ENCODE measurements around the gene PDCD10. TPM values are rescaled to one million over a fixed set of nuclear protein-coding genes. Genes with fewer than 3 reads are reported as not detected.

Gene PDCD10
- total and polyA plus RNA-seq, 2 donors (not counting 3 experiments of a cell fraction or from before 2014, with no cell fraction given): 21.3 to 47.8 TPM

DNA sequence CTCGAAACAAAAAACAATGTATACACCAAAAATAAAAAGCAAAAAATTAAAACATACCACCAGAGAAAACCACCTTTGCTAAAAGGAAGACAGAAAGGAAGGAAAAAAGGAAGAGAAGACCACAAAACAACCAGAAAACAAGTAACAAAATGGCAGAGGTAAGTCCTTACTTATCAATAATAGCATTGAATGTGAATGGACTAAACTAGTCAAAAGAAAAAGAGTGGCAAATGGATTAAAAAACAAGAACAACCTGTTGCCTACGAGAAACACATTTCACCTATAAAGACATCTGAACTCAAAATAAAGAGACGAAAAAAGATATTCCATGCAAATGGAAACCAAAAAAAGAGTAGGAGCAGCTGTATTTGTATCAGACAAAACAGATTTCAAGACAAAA lies 22.2 kb downstream of the PDCD10 start:
- Histone ChIP-seq H3K9ac (replicated peaks; ENCODE audit: extremely low read depth, insufficient read depth, low read length) (no peak overlapping the region), H2AFZ (ENCODE audit: low read depth, low read length) (no peak overlapping the region), H3K4me3 (replicated peaks in 1 of 3; ENCODE audit: insufficient read depth in 1 of 3, low read depth in 1 of 3, low read length in 3 of 3) (no peak overlapping the region), H3K9me3 (replicated peaks; ENCODE audit: control insufficient read depth, insufficient read depth, low read length) (no peaks in the 10 kb centered on the region), H3K27me3 (ENCODE audit: control insufficient read depth in 2 of 2, insufficient read depth in 2 of 2, low read length in 2 of 2) (no peaks in the 10 kb centered on the region), H4K20me1 (replicated peaks; ENCODE audit: control insufficient read depth, extremely low read depth, insufficient read depth, low read length) (no peaks in the 10 kb centered on the region), H3K79me2 (ENCODE audit: control insufficient read depth, insufficient read depth, low read length) (peaks cover 60% of the 10 kb centered on the region), H3K27ac (ENCODE audit: insufficient read depth, low read depth, low read length) (no peak overlapping the region), H3K36me3 (ENCODE audit: control insufficient read depth in 2 of 2, extremely low read depth in 1 of 2, insufficient read depth in 2 of 2, low read length in 2 of 2) (peaks cover 0 to 3% of the 10 kb centered on the region in 2 experiments), H3K9me1 (replicated peaks; ENCODE audit: control insufficient read depth, extremely low read depth, insufficient read depth, low read length) (no peaks in the 10 kb centered on the region), H3K4me2 (ENCODE audit: insufficient read depth, low read length) (no peak overlapping the region), H3K4me1 (ENCODE audit: control insufficient read depth, extremely low read depth, insufficient read depth, low read length) (no peaks in the 10 kb centered on the region)
- no peak for FAIRE-seq
- POLR2A ChIA-PET: no interaction called here
- TF ChIP-seq, protein P1, sequence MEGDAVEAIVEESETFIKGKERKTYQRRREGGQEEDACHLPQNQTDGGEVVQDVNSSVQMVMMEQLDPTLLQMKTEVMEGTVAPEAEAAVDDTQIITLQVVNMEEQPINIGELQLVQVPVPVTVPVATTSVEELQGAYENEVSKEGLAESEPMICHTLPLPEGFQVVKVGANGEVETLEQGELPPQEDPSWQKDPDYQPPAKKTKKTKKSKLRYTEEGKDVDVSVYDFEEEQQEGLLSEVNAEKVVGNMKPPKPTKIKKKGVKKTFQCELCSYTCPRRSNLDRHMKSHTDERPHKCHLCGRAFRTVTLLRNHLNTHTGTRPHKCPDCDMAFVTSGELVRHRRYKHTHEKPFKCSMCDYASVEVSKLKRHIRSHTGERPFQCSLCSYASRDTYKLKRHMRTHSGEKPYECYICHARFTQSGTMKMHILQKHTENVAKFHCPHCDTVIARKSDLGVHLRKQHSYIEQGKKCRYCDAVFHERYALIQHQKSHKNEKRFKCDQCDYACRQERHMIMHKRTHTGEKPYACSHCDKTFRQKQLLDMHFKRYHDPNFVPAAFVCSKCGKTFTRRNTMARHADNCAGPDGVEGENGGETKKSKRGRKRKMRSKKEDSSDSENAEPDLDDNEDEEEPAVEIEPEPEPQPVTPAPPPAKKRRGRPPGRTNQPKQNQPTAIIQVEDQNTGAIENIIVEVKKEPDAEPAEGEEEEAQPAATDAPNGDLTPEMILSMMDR (IDR thresholded peaks at IDR 0.05; ENCODE audit: extremely low read depth in 1 of 2, insufficient read depth in 1 of 2, low read depth in 1 of 2, low read length in 2 of 2): no peak
- no peak for TF ChIP-seq JUN (IDR thresholded peaks at IDR 0.05; ENCODE audit: borderline replicate concordance, insufficient read depth, insufficient read length, low read depth)
- no peak for TF ChIP-seq MYC (IDR thresholded peaks at IDR 0.05; ENCODE audit: low read depth, low read length)
- TF ChIP-seq, protein P2, sequence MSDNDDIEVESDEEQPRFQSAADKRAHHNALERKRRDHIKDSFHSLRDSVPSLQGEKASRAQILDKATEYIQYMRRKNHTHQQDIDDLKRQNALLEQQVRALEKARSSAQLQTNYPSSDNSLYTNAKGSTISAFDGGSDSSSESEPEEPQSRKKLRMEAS (IDR thresholded peaks at IDR 0.05; ENCODE audit: insufficient read depth, insufficient read length): no peak
- TF ChIP-seq POLR2AphosphoS5 (IDR thresholded peaks at IDR 0.05; ENCODE audit: insufficient read depth, low read depth, low read length): no peak
- TF ChIP-seq GATA2 (IDR thresholded peaks at IDR 0.05; ENCODE audit: insufficient read depth, insufficient read length, low read depth, low read length): no peak
- TF ChIP-seq POLR2A (IDR thresholded peaks at IDR 0.05; ENCODE audit: low read depth, low read length): no peak
- TF ChIP-seq EZH2 (IDR thresholded peaks at IDR 0.05; ENCODE audit: borderline replicate concordance, low read depth, low read length, severe bottlenecking): no peak
- TF ChIP-seq FOS (IDR thresholded peaks at IDR 0.05; ENCODE audit: borderline replicate concordance, insufficient read depth, low read length): no peak
- CTCF ChIA-PET: interaction anchor here (1.1 to 1.8 kb wide), 2 partner anchors 25 to 27 kb away, joined by 3 to 9 read pairs; no protein-coding TSS in a partner anchor
- dilution Hi-C loops (cut with MboI; ENCODE audit: extremely low pct_ligation_motif_present, low sequenced_read_pairs): no loop called here
- no TSS peak for BruUV-seq (replicated peaks)
- DNase-seq (ENCODE audit: low read depth, low spot score): no peak
- intact Hi-C loops (cut with micrococcal nuclease): no loop called here

Data from endothelial cell of umbilical vein (primary cell).